OCI-LY1 (cell line): ENCODE measurements around the gene GNAT3.

ENCODE experiments used
- H2AFZ ChIP-seq: fragments of 200-600 bp; sonication (generic), shearing (Covaris generic); 2 replicates; pipeline ENCODE4 v1.6.0; 2014; ENCODE audit warnings: antibody characterized with exemption, mild to moderate bottlenecking, low read length
- H3F3A ChIP-seq: fragments of 200-600 bp; sonication (generic), shearing (Covaris generic); 2 replicates; pipeline ENCODE4 v1.6.0; 2014; ENCODE audit warnings: mild to moderate bottlenecking, antibody characterized with exemption, low read length, moderate library complexity; ENCODE audit not compliant: insufficient read depth
- H3K27ac ChIP-seq: fragments of 200-600 bp; sonication (generic); 2 replicates; pipeline ENCODE4 v1.5.1; 2014; ENCODE audit warnings: low read length, mixed run types, mild to moderate bottlenecking, low read depth; ENCODE audit not compliant: poor library complexity, severe bottlenecking
- H3K27me3 ChIP-seq: fragments of 200-600 bp; sonication (generic); 2 replicates; pipeline ENCODE4 v1.6.0; 2014; ENCODE audit warnings: antibody characterized with exemption, mild to moderate bottlenecking, low read length, moderate library complexity; ENCODE audit not compliant: insufficient read depth
- H3K36me3 ChIP-seq: fragments of 200-600 bp; sonication (generic); 2 replicates; pipeline ENCODE4 v1.6.1; 2014; ENCODE audit warnings: mild to moderate bottlenecking, antibody characterized with exemption, low read length, moderate library complexity, mixed read lengths; ENCODE audit not compliant: insufficient read depth
- H3K4me1 ChIP-seq: fragments of 200-600 bp; sonication (generic); 2 replicates; pipeline ENCODE4 v1.5.1; 2014; ENCODE audit warnings: mild to moderate bottlenecking, low read length, moderate library complexity; ENCODE audit not compliant: insufficient read depth, severe bottlenecking
- H3K4me2 ChIP-seq: fragments of 200-600 bp; sonication (generic), shearing (Covaris generic); 2 replicates; pipeline ENCODE4 v1.6.1; 2014; ENCODE audit warnings: low read length
- H3K4me3 ChIP-seq: fragments of 200-600 bp; sonication (generic); 2 replicates; pipeline ENCODE4 v1.5.1; 2014; ENCODE audit warnings: low read length, low read depth, mild to moderate bottlenecking, mixed read lengths; ENCODE audit not compliant: poor library complexity, severe bottlenecking
- H3K79me2 ChIP-seq: fragments of 200-600 bp; shearing (Covaris generic); 2 replicates; pipeline ENCODE4 v1.6.1; 2016; ENCODE audit warnings: mixed run types, low read length, mixed read lengths; ENCODE audit not compliant: insufficient read depth
- H3K9ac ChIP-seq: fragments of 200-600 bp; sonication (generic), shearing (Covaris generic); 2 replicates; pipeline ENCODE4 v1.6.1; 2014; ENCODE audit warnings: mild to moderate bottlenecking, low read length, mixed read lengths
- H3K9me2 ChIP-seq: fragments of 200-600 bp; sonication (generic), shearing (Covaris generic); 2 replicates; pipeline ENCODE4 v1.6.1; 2014; ENCODE audit warnings: low read depth, mild to moderate bottlenecking, low read length, mixed read lengths
- H3K9me3 ChIP-seq: fragments of 200-600 bp; shearing (Covaris generic); 2 replicates; pipeline ENCODE4 v1.6.1; 2014; ENCODE audit warnings: low read length, mixed read lengths
- H4K20me1 ChIP-seq: fragments of 200-600 bp; sonication (generic), shearing (Covaris generic); 2 replicates; pipeline ENCODE4 v1.6.0; 2016; ENCODE audit warnings: mild to moderate bottlenecking, low read length; ENCODE audit not compliant: insufficient read depth
- CTCF ChIP-seq: fragments of 200-600 bp; sonication (generic), shearing (Covaris generic); IDR thresholded peaks from 2 replicates; pipeline ENCODE4 v1.5.1; 2017; ENCODE audit warnings: mild to moderate bottlenecking, antibody characterized with exemption, low read length, moderate library complexity, mixed read lengths
- EZH2 ChIP-seq: fragments of 200-600 bp; sonication (generic), shearing (Covaris generic); IDR thresholded peaks from 2 replicates; pipeline ENCODE4 v1.8.0; 2017; ENCODE audit warnings: borderline replicate concordance, mixed run types, mild to moderate bottlenecking, antibody characterized with exemption, low read length, moderate library complexity, mixed read lengths

GNAT3 gene

GRCh38 chr7:80444811-80445210 is 67.1 kb downstream of the GNAT3 start:
- Histone ChIP-seq H3K9me2 (no peaks in the 10 kb centered on the region), H3K27ac (no peak overlapping the region), H3K9me3 (no peaks in the 10 kb centered on the region), H2AFZ (no peak overlapping the region), H3K4me3 (no peak overlapping the region), H4K20me1 (no peaks in the 10 kb centered on the region), H3K36me3 (no peaks in the 10 kb centered on the region), H3K79me2 (no peaks in the 10 kb centered on the region), H3K9ac (no peak overlapping the region), H3K4me1 (no peaks in the 10 kb centered on the region), H3K27me3 (no peaks in the 10 kb centered on the region), H3F3A (no peaks in the 10 kb centered on the region), H3K4me2 (no peak overlapping the region)
- TF ChIP-seq EZH2 (no peak), CTCF (no peak)

- Histone ChIP-seq H3K27ac (no peak overlapping the region), H2AFZ (no peak overlapping the region), H3K9ac (no peak overlapping the region), H3K4me3 (no peak overlapping the region), H3K4me2 (no peak overlapping the region), H3K36me3 (no peaks in the 10 kb centered on the region), H4K20me1 (no peaks in the 10 kb centered on the region), H3K27me3 (no peaks in the 10 kb centered on the region), H3K79me2 (no peaks in the 10 kb centered on the region), H3F3A (no peaks in the 10 kb centered on the region), H3K9me3 (no peaks in the 10 kb centered on the region), H3K9me2 (no peaks in the 10 kb centered on the region), H3K4me1 (no peaks in the 10 kb centered on the region)
- TF ChIP-seq CTCF: no peak
- TF ChIP-seq EZH2: no peak
Observed at GRCh38 chr7:80443325-80443724, 68.5 kb downstream of the GNAT3 start.

DNA sequence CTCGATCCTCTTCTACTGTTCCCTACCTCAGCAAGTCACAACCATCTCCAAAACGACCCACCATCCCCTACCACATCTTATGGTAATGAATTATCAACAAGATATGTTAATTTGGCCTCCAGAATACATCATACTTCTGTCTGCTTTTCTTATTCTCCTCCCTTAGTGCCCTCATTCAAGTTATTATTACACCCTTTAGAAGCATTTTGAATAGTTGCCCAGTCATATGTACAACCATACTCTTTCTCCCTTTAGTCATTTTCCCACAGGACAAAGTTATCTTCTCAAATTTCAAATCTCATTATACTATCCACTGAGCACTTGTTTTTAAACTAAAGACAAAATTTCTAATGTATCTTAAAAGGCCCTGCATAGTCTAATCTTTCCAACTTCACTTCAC is 71.0 kb downstream of the GNAT3 start:
- H3K4me2 ChIP-seq: no peak overlapping the region
- no peaks in the 10 kb centered on the region for H4K20me1 ChIP-seq
- H3K79me2 ChIP-seq: no peaks in the 10 kb centered on the region
- no peak overlapping the region for H3K4me3 ChIP-seq
- no peak overlapping the region for H3K27ac ChIP-seq
- no peak for TF ChIP-seq EZH2
- TF ChIP-seq CTCF: no peak
- no peaks in the 10 kb centered on the region for H3K4me1 ChIP-seq
- H3K27me3 ChIP-seq: no peaks in the 10 kb centered on the region
- H3K9me3 ChIP-seq: no peaks in the 10 kb centered on the region
- no peak overlapping the region for H3K9ac ChIP-seq
- no peaks in the 10 kb centered on the region for H3K36me3 ChIP-seq
- no peak overlapping the region for H2AFZ ChIP-seq
- H3F3A ChIP-seq: no peaks in the 10 kb centered on the region
- H3K9me2 ChIP-seq: no peaks in the 10 kb centered on the region
